ENCODE results near the gene AACS. TPM values are rescaled to one million over a fixed set of nuclear protein-coding genes. Genes with fewer than 3 reads are reported as not detected.
A peak's percentile ranks its signal among the peaks of the same experiment; 100 is the strongest.
"Not testable (repeated sequence)": the region's sequence is repeated elsewhere in the genome, so short reads cannot be mapped to it uniquely, and the experiment has no call there.

AACS gene
- total RNA-seq, 1 donor from 2014 or later, result 56.9 TPM

GRCh38 chr12:125090437-125090836 lies 25.2 kb downstream of the AACS start:
- no peak for DNase-seq (ENCODE audit: low spot score)

GRCh38 chr12:125091401-125091800 lies 26.2 kb downstream of the AACS start:
- no peak for DNase-seq (ENCODE audit: low spot score)

GRCh38 chr12:125092108-125092871 lies 27.1 kb downstream of the AACS start:
- DNase-seq (ENCODE audit: low spot score), result no peak

GRCh38 chr12:125092872-125093680 lies 27.8 kb downstream of the AACS start:
- peak; percentile 67 for DNase-seq (ENCODE audit: low spot score)

GRCh38 chr12:125093681-125094330 lies 28.6 kb downstream of the AACS start:
- no peak for DNase-seq (ENCODE audit: low spot score)

GRCh38 chr12:125096894-125097293 lies 31.7 kb downstream of the AACS start:
- DNase-seq (ENCODE audit: low spot score), result no peak

GRCh38 chr12:125097427-125097826 lies 32.2 kb downstream of the AACS start:
- DNase-seq (ENCODE audit: low spot score), result no peak

GRCh38 chr12:125098676-125099408 lies 33.6 kb downstream of the AACS start:
- no peak for DNase-seq (ENCODE audit: low spot score)

- DNase-seq (ENCODE audit: low spot score), result no peak
Observed at GRCh38 chr12:125099409-125099782, 34.2 kb downstream of the AACS start.

GRCh38 chr12:125100551-125101434 lies 35.6 kb downstream of the AACS start:
- DNase-seq (ENCODE audit: low spot score), result peak; percentile 65

GRCh38 chr12:125104982-125105381 lies 39.7 kb downstream of the AACS start:
- no peak for DNase-seq (ENCODE audit: low spot score)

GRCh38 chr12:125105600-125105999 lies 40.4 kb downstream of the AACS start:
- no peak for DNase-seq (ENCODE audit: low spot score)

GRCh38 chr12:125110641-125111360 lies 45.6 kb downstream of the AACS start:
- DNase-seq (ENCODE audit: low spot score), result no peak

- DNase-seq (ENCODE audit: low spot score), result no peak
Observed at GRCh38 chr12:125111403-125111802, 46.2 kb downstream of the AACS start.

GRCh38 chr12:125112614-125113013 lies 47.4 kb downstream of the AACS start:
- not testable (repeated sequence) for DNase-seq (ENCODE audit: low spot score)

- no peak for DNase-seq (ENCODE audit: low spot score)
Observed at GRCh38 chr12:125113263-125113662, 48.0 kb downstream of the AACS start.

- no peak for DNase-seq (ENCODE audit: low spot score)
Observed at GRCh38 chr12:125113789-125114188, 48.6 kb downstream of the AACS start.

GRCh38 chr12:125114365-125115141 lies 49.3 kb downstream of the AACS start:
- DNase-seq (ENCODE audit: low spot score), result no peak

GRCh38 chr12:125120566-125120965 lies 55.3 kb downstream of the AACS start:
- no peak for DNase-seq (ENCODE audit: low spot score)
